GM12892 (cell line): ENCODE results near the gene ZNF470.

Experiments
- DNase-seq: peaks from one replicate; pipeline ENCODE4 v3.0.0; 2011; ENCODE audit not compliant: insufficient read length
- FAIRE-seq: peaks from 2 replicates; lab custom pipeline; 2011; peaks lifted over from hg19 to GRCh38; lab: Jason Lieb, UNC
- POLR2A ChIP-seq: IDR thresholded peaks from 2 replicates; pipeline ENCODE4 v1.6.1; 2011; ENCODE audit warnings: low read depth, low read length, control low read depth
- POLR2AphosphoS5 ChIP-seq: IDR thresholded peaks from 2 replicates; pipeline ENCODE4 v1.6.1; 2011; ENCODE audit warnings: low read depth, low read length, control low read depth
- TAF1 ChIP-seq: IDR thresholded peaks from 2 replicates; pipeline ENCODE4 v1.6.1; 2011; ENCODE audit warnings: low read depth, mild to moderate bottlenecking, control low read depth, low read length, borderline replicate concordance

ZNF470 gene

DNA sequence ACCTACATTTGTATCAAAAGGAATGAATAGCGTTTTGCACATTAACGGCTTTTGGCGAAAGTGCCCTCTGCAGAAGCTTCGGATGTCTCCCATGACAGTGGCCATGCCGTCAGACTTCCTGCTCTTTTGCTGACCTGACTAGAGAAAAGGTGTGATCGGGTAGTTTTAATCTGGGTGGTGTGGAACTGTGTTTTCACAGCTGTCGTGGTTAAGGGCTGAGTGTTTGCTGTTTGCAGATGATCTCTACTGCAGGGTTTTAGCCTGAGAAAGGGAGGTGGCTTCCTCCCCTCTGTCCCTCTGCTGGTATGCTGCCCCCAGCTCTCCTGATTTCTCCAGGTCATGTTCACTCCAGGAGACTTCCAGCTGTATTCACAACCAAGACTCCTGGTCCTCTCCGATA lies 50.3 kb downstream of the ZNF470 start:
- DNase-seq (no peak), FAIRE-seq (no peak)
- TF ChIP-seq POLR2AphosphoS5 (no peak), TAF1 (no peak), POLR2A (no peak)

DNA sequence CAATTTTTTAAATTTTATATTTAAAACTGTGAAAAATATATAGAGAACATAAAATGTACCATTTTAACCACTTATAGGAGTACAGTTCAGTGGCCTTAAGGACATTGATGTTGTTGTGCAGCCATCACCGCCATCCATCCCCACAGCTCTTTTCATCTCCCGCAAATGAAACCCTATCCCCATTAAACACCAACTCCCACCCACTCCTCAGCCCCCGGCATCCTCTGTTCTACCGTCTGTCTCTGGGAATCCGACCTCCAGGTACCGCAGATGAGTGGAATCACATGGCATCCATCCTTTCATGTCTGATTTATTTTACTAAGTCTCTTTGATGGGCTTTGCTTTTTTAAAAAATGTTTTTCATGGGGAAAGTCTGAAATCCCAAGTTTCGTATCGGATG lies 51.9 kb downstream of the ZNF470 start:
- no peak for DNase-seq
- FAIRE-seq: no peak
- TF ChIP-seq POLR2A (no peak), TAF1 (no peak), POLR2AphosphoS5 (no peak)

DNA sequence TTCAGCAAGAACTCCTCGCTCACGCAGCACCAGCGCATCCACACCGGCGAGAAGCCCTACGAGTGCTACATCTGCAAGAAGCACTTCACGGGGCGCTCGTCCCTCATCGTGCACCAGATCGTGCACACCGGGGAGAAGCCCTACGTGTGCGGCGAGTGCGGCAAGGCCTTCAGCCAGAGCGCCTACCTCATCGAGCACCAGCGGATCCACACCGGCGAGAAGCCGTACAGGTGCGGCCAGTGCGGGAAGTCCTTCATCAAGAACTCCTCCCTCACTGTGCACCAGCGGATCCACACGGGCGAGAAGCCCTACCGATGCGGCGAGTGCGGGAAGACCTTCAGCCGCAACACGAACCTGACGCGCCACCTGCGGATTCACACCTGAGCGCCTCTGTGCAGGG lies 55.1 kb downstream of the ZNF470 start:
- no peak for FAIRE-seq
- TF ChIP-seq POLR2A (no peak), POLR2AphosphoS5 (no peak), TAF1 (no peak)

DNA sequence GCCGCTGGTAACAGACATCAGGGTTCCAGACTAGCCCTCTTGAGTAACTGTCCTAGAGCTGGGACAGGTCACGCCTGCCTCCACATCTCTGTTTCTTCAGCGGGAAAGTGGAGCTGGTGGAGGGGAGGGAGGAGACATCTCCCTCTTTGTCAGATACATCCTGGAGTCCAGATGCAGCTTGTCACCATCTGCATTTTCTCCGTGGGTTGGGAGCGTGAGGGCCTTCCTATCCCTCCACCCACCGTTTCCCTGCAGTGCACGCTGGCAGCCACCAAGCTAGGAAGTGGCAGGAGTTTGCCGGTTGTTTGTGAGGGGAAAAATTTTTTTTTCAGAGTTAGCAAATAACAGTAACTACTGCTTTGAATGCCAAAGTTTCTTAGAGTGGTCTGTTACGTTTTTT lies 55.7 kb downstream of the ZNF470 start:
- DNase-seq (no peak), FAIRE-seq (no peak)
- no peak for TF ChIP-seq POLR2AphosphoS5
- no peak for TF ChIP-seq POLR2A
- TF ChIP-seq TAF1: no peak

More for the DNA sequence above, 55.1 kb downstream of the ZNF470 start:
- DNase-seq: no peak

DNA sequence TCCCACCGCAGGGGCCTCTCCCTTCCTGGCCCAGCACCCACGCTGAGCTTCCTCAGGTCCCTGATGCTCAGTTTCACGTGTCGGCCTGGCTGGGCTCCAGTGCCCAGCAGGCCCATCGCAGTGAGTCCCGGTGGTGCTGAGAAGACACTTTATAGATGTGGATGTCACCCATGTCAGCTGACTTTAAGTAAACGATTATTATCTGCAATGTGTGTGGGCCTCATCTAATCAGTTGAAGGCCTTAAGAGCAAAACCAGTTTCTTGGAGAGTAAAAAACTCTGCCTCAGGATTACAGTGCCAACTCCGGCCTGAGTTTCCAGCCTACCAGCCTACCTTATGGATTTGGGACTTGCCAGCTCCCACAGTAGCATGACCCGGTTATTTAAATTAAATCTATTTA lies 58.4 kb downstream of the ZNF470 start:
- DNase-seq: no peak
- no peak for FAIRE-seq
- TF ChIP-seq POLR2AphosphoS5: no peak
- TF ChIP-seq POLR2A: no peak
- no peak for TF ChIP-seq TAF1

DNA sequence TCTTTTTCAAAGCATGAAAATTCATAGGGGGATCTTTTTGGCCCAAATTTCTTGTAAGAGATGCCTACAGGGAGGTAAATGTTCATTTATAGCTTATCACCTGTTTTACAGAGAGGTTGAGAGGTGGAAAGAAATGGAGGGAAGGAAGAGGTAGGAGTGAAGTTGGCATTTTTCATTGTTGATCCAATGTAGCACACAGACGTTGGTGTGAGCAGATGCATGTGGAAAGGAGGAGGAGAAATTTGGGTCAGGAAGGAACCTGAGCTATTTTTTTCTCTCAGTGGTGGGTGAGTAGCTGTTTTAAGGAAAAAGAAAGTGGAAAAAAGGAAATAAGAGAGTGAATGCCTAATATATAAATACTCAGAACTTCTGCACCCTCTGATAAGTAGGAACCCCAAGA lies 65.8 kb downstream of the ZNF470 start:
- no peak for DNase-seq
- no peak for FAIRE-seq
- no peak for TF ChIP-seq TAF1
- no peak for TF ChIP-seq POLR2AphosphoS5
- TF ChIP-seq POLR2A: no peak

DNA sequence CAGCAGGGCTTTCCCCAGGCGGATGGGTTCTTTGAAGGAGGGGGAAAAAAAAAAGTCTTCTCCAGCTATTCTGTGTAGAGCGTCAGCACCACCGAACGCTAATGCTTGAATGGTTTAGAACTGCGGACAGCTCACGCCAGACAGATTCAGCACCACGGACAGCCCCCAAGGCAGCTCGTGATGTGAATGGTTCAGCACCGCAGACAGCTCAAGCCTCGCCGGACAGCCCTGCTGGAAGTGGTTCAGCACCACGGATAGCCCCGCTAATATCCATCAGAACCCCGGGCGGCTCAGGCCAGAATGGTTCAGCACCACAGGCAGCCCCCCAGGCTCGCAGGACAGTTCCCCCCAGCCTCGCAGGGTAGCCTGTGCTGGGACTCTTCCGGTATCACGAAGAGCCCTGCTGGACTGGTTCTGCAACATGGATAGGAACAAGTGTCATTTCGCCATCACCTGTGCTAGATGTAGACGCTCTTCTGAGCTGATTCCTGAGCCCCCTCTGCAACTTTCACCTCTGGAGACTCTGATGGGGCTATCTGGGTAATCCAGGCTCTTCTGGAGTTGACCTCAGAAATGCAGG lies 70.8 kb downstream of the ZNF470 start:
- no peak for TF ChIP-seq POLR2AphosphoS5
- TF ChIP-seq POLR2A: no peak
- TF ChIP-seq TAF1: no peak
- FAIRE-seq (no peak), DNase-seq (no peak)
